ENCODE results near the gene ERBB2. TPM values are rescaled to one million over a fixed set of nuclear protein-coding genes. Genes with fewer than 3 reads are reported as not detected.

The ERBB2 gene
- total RNA-seq, 1 donor from 2014 or later, result 52.1 TPM

- Histone ChIP-seq H3K4me3 (peak overlapping the region in 1 of 2 donors; percentile 22), H3K9me3 (no peaks in the 10 kb centered on the region), H3K27me3 (no peaks in the 10 kb centered on the region), H3K27ac (no peak overlapping the region), H3K4me1 (no peaks in the 10 kb centered on the region), H3K36me3 (no peaks in the 10 kb centered on the region)
- intact Hi-C loops (cut with DNase I), result no loop called here
- DNase-seq (ENCODE audit: extremely low spot score in 2 of 2), result no peak
- TF ChIP-seq POLR2AphosphoS5 (IDR thresholded peaks at IDR 0.05; ENCODE audit: insufficient read depth in 1 of 2, low read depth in 1 of 2) (no peak), CTCF (IDR thresholded peaks at IDR 0.05) (no peak), POLR2A (IDR thresholded peaks at IDR 0.05) (no peak)
Observed at GRCh38 chr17:39777534-39778365, 77.9 kb downstream of the ERBB2 start.

Small RNA genes within 50 kb of the gene (microRNA-seq; reads per million reads assigned to microRNA genes)
- 3.8 reads per million for gene MIR4728 (ENCODE audit: borderline number of aligned reads, borderline replicate concordance)

Small RNA genes within 50 kb of the gene (small RNA-seq; reads per million reads assigned to genes)
- not detected for gene MIR4728

Other genes with a start within 250 kb of the ERBB2 start
- gene MED1, start 248.8 kb upstream of the ERBB2 start, total RNA-seq, result 23.1 TPM
- 36.8 TPM for gene CDK12, start 238.6 kb upstream of the ERBB2 start, total RNA-seq
- gene NEUROD2, start 92.1 kb upstream of the ERBB2 start, total RNA-seq, result not detected
- gene PPP1R1B, start 73.1 kb upstream of the ERBB2 start, total RNA-seq, result 9.3 TPM
- 148 TPM for gene STARD3, start 62.9 kb upstream of the ERBB2 start, total RNA-seq
- gene TCAP, start 34.7 kb upstream of the ERBB2 start, total RNA-seq, result 0.49 TPM
- 5.6 TPM for gene PNMT, start 31.6 kb upstream of the ERBB2 start, total RNA-seq
- 17.7 TPM for gene PGAP3, start 12.0 kb upstream of the ERBB2 start, total RNA-seq
- gene MIEN1, start 30.5 kb downstream of the ERBB2 start, total RNA-seq, result 74.2 TPM
- gene GRB7, start 37.9 kb downstream of the ERBB2 start, total RNA-seq, result 23.6 TPM
- 5.9 TPM for gene IKZF3, start 164.2 kb downstream of the ERBB2 start, total RNA-seq
- not detected for gene ZPBP2, start 168.1 kb downstream of the ERBB2 start, total RNA-seq
- 10.8 TPM for gene GSDMB, start 218.6 kb downstream of the ERBB2 start, total RNA-seq
- 42.7 TPM for gene ORMDL3, start 227.5 kb downstream of the ERBB2 start, total RNA-seq
- gene LRRC3C, start 227.7 kb downstream of the ERBB2 start, total RNA-seq, result not detected

Measured in vagina (tissue), 2 donors.